GM21717 (cell line): ENCODE results near the gene TMEM176B.
"Not testable (repeated sequence)": the region's sequence is repeated elsewhere in the genome, so short reads cannot be mapped to it uniquely, and the experiment has no call there.

ENCODE experiments used
- ATAC-seq: cut with Tn5 transposase; IDR thresholded peaks from one replicate; pipeline ENCODE4 v1.9.1; 2021; ENCODE audit warnings: mild to moderate bottlenecking, moderate library complexity; ENCODE audit not compliant: unreplicated experiment

The TMEM176B gene

DNA sequence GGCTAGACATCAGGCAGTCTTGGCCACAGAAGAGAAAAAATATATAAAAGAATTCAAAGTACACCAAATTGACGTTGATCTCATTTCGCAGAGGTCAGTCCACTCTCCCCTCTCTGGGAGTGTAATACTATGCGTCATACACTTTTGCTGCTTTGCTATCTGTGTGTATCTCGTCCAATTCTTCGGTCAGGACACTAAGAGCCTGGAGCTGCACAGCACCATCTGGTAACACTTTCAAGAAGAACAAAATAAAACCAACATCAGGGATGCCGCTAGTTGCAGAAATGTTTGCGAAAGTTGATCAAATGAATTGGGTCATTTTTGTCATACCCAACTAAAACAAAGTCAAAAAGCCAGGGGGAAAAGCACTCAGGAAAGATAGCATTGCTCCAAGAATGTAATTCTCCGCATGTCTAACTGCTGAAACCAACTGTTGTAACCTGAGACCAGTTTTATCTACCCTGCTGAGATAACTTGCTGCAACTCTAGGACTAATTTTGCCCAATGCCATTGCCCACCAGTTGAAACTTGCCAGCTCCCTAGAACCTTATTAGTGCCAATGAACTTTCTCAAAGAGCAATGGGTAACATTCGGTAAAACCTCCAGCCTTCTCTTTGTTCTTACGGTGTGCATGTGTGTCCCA lies 23.4 kb upstream of the TMEM176B start:
- ATAC-seq, result no peak

DNA sequence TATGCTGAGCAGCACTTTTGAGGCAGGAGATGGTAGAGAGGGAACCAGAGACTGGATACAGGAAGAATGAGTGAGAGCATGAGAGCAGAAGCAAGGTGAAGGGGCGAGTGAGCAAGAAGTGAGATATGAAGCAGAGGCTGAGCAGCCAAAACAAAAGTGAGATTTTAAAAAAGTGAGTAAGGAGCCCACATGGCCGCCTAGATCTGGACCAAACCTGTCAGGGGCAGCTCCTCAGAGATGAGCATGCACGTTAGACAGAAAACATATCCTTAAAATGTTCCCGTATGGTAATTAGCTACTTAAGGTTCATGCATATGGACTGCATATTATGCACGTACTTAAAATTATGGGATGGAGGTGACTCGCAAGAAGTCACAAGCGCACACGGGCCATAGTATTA lies 22.9 kb upstream of the TMEM176B start:
- ATAC-seq, result no peak

GRCh38 chr7:150820578-150821198 lies 20.5 kb upstream of the TMEM176B start:
- ATAC-seq, result no peak

- ATAC-seq, result no peak
Observed at GRCh38 chr7:150820148-150820547, 20.0 kb upstream of the TMEM176B start.

GRCh38 chr7:150818971-150819370 lies 18.8 kb upstream of the TMEM176B start:
- no peak for ATAC-seq

GRCh38 chr7:150814328-150815001 lies 14.3 kb upstream of the TMEM176B start:
- ATAC-seq, result no peak

DNA sequence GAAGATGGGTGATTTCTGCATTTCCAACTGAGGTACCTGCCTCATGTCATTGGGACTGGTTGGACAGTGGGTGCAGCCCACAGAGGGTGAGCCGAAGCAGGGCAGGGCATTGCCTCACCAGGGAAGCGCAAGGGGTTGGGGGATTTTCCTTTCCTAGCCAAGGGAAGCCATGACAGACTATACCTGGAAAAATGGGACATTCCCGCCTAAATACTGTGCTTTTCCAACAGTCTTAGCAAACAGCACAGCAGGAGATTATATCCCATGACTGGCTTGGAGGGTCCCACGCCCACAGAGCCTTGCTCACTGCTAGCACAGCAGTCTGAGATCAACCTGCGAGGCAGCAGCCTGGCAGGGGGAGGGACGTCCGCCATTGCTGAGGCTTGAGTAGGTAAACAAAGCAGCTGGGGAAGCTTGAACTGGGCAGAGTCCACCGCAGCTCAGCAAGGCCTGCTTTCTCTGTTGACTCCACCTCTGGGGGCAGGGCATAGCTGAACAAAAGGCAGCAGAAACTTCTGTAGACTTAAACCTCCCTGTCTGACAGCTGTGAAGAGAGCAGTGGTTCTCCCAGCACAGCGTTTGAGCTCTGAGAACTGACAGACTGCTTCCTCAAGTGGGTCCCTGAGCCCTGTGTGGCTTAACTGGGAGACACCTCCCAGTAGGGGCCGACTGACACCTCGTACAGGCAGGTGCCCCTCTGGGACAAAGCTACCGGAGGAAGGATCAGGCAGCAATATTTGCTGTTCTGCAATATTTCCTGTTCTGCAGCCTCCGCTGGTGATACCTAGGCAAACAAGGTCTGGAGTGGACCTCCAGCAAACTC lies 7.7 kb upstream of the TMEM176B start:
- ATAC-seq, result not testable (repeated sequence)

DNA sequence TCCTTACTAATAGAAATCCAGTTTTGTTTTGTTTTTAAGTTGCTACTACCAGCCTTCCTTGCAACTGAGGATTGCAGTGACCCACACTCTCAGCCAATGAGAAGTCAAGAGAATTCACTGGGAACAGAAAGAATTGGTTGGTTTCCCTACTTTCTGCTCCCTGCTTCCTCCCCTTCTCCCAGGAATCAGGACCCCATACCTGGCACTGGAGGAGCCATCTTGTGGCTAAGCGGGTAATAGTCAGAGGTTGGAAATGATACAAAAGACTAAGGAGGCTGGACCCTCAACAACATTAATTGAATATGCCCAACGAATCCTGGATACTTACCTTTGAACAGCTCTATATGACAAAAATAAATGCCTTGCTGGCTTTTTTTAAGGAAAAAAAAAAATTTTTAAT lies 6.7 kb upstream of the TMEM176B start:
- no peak for ATAC-seq

DNA sequence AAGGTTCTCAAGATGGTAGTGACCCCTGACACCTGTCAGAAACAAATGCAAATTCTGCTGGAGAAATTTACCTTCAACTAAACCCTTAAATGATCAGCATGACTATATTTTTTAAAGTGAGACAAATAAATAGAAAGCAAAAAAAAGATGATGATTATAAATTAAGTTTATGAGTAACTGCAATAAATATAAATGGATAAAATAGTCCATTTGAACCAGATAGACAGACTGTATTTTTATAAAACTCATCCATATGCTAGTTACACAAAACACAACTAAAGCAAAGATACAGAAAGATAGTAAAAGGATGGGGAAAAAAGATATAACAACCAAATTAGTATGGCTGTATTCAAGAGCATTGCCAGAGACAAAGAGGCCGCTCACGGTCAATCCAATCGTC lies 6.3 kb upstream of the TMEM176B start:
- no peak for ATAC-seq

GRCh38 chr7:150805864-150806263 lies 5.7 kb upstream of the TMEM176B start:
- ATAC-seq, result no peak

DNA sequence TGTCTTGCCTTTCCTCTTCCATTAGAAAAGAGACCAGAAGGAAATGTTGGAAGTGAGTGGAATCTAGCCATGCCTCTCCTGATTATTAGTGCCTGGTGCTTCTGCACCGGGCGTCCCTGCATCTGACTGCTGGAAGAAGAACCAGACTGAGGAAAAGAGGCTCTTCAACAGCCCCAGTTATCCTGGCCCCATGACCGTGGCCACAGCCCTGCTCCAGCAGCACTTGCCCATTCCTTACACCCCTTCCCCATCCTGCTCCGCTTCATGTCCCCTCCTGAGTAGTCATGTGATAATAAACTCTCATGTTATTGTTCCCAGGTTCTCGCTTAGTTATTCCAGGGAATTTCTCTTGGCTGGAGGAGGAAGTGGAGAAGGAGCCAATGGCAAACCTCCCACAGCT lies 4.6 kb upstream of the TMEM176B start:
- ATAC-seq, result no peak

DNA sequence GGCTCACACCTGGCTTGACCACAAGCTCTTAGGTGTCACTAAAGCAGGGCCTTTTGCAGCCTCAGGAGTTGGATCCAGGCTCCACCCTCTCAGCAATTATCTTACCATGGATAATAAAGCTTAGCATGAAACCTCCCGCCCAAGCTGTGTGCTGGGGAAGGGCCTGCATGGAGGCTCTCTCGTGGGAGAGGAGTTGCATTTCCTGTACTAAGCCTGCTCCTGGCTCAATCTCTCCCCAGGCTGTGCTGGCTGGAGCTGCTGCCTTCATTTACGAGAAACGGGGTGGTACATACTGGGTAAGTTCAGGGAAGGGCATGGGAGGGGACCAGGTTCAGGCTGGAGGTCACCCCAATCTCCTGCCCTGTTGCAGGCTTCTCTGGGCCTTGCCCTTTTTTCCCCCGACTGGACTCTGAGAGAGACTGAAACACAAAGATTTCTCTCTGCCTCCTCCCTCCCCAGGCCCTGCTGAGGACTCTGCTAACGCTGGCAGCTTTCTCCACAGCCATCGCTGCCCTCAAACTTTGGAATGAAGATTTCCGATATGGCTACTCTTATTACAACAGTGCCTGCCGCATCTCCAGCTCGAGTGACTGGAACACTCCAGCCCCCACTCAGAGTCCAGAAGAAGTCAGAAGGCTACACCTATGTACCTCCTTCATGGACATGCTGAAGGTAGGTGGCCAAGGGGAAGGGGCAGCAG lies 3.1 kb upstream of the TMEM176B start:
- no peak for ATAC-seq

DNA sequence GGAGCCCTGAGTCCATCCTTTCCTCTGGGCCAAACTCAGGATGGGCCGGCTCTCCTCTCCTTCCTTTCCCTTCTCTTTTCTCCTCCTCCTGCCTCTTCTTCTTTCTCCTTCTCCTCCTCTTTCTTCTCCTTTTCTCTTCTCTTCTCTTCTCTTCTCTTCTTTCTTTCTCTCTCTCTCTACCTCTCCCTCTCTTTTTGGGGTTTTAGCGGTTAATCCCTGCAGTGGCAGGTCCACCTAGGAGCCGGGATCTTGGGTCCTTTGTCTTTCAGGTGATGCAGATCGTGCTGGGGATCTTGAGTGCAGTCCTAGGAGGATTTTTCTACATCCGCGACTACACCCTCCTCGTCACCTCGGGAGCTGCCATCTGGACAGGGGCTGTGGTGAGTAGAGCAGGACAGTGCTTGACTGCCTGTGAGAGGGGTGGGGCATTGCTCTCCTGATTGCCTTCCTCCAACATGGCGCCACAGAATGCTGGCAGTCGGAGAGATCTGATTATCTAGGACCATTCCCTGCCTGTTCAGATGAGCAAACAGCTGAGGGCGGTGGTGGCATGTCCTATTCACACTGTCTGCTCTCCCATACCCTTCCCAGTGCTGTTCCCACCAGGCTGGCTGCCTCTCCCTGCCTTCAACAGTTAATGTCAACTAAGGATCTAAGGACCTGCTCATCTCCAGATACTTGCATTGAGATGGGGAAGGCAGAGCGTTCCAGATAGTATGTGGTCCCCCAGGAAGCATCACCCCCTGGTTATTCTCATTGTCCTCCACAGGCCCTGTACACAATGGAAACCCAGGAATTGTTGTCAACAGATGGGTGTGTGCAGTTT lies 2.0 kb upstream of the TMEM176B start:
- no peak for ATAC-seq

- no peak for ATAC-seq
Observed at GRCh38 chr7:150801242-150801945, 1.2 kb upstream of the TMEM176B start.

GRCh38 chr7:150800581-150801241 lies 547 bp upstream of the TMEM176B start, which contains the start of gene TMEM176A:
TSS of gene TMEM176A (plus strand) at chr7:150800769. CDS start at chr7:150801551, 782 bp downstream.
- ATAC-seq, result no peak

- ATAC-seq, result no peak
Observed at GRCh38 chr7:150799156-150799555, 1.0 kb downstream of the TMEM176B start.

DNA sequence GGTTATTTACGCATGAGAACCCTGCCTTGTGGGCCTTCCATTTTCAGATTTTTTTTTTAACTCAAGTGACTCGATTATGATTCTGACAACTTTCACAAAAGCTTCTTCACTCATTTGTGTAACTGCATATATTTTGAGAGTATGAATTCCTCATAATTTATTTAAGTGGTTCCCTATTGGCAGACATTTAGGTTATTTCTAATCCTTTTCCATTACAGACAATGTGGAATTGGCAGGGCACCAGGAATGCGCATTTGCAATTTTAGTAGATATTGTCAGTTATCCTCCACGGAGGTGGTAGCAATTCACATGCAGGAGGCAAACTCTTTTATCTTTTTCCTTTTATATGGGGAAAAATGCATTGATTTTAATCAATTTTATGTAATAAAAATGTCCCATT lies 2.5 kb downstream of the TMEM176B start:
- ATAC-seq, result no peak

- ATAC-seq, result no peak
Observed at GRCh38 chr7:150793569-150794238, 6.5 kb downstream of the TMEM176B start.
